Gastrocnemius medialis (tissue), 4 donors: ENCODE data around the gene PUM1.

Experiments
- POLR2A ChIP-seq, 2 donors: fragments of 450-650 bp; IDR thresholded peaks; one replicate each; pipeline ENCODE4 v1.6.1; 2017; ENCODE audit warnings: antibody characterized with exemption in 2 of 2, mild to moderate bottlenecking in 2 of 2, moderate library complexity in 2 of 2
- TF ChIP-seq, protein P1 (sequence below), 5 experiments: fragments of 450-650 bp in 3 of 5; fragments of 200-600 bp in 2 of 5; sonication (generic) in 2 of 5; IDR thresholded peaks in 4 of 5; conservative IDR thresholded peaks in 1 of 5; 1 replicate in 4 of 5; 2 replicates in 1 of 5; pipeline ENCODE4 v1.5.1; 2016 to 2019; ENCODE audit warnings: antibody characterized with exemption in 5 of 5, mild to moderate bottlenecking in 3 of 5, moderate library complexity in 3 of 5

DNA sequence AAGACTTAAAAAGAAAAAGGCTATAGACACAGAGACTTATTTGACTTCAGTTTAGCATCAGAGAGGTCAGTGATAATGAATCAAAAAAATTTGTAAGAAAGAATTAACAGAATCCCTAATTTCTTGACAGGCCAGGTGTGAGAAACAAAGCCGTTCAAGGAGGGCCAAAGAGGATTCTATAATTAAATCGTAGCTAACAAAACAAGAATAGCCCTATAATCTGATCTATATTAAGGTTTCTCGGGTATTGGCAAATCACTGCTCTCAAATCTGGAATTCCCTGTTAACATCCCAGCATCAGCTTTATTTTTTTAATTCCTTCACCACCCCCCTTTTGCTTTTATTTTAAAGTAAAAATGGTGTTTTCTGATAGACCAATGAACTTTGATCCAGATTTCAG, 60.3 kb downstream of the PUM1 start:
- TF ChIP-seq, protein P1, sequence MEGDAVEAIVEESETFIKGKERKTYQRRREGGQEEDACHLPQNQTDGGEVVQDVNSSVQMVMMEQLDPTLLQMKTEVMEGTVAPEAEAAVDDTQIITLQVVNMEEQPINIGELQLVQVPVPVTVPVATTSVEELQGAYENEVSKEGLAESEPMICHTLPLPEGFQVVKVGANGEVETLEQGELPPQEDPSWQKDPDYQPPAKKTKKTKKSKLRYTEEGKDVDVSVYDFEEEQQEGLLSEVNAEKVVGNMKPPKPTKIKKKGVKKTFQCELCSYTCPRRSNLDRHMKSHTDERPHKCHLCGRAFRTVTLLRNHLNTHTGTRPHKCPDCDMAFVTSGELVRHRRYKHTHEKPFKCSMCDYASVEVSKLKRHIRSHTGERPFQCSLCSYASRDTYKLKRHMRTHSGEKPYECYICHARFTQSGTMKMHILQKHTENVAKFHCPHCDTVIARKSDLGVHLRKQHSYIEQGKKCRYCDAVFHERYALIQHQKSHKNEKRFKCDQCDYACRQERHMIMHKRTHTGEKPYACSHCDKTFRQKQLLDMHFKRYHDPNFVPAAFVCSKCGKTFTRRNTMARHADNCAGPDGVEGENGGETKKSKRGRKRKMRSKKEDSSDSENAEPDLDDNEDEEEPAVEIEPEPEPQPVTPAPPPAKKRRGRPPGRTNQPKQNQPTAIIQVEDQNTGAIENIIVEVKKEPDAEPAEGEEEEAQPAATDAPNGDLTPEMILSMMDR (IDR thresholded peaks at IDR 0.05 in 4 of 5, conservative IDR thresholded peaks at IDR 0.05 in 1 of 5) = no peak
- no peak for TF ChIP-seq POLR2A (IDR thresholded peaks at IDR 0.05)
